ENCODE data around the gene CNTNAP5.

Gene CNTNAP5

DNA sequence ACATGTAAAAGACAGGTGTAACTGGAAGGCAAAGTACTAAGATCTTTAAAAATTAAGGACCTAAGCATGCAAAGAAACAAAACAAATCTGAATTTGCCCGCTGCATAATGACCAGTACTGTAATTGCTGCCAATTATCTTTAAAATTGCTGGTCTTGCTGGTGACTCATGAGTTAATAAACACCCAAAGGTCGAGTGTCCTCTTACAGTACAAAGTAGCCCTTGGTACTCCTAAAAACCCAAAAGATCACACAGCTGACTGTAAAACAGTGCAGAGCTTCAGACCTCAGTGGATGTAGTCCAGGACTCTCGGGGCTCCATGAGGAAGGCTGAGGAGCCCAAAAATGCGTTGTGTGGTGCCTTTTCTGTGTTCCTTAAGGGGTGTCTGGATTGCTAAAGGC is 308.7 kb downstream of the CNTNAP5 start:
- in situ Hi-C loops (cut with HindIII; ENCODE audit: low pct_ligation_motif_present, low sequenced_read_pairs), result no loop called here

DNA sequence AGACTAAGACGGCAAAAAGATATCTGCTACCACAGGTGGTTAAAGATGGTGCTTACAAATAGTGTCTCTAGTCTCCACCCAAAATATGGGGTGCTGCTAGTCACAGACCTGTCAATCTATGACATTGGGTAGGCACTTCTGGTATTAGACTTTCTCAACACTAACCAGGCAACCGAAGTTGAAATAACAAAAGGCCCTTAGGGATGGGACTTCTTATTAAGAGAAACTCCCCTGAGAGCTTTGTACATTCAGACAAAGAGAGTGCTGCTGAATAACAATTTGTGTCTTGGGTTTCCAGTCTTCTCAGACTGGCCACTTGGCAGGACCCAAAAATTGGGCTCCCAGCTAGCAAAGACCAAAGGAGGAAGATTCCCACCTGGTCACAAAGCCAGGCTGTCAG is 310.0 kb downstream of the CNTNAP5 start:
- H3K4me3 ChIP-seq (ENCODE audit: low read depth, low read length), result no peak overlapping the region
- H3K27me3 ChIP-seq (replicated peaks), result no peaks in the 10 kb centered on the region
- TF ChIP-seq CTCF (IDR thresholded peaks at IDR 0.05; ENCODE audit: low read depth, low read length, missing control alignments), result no peak
- H3K36me3 ChIP-seq (replicated peaks), result no peaks in the 10 kb centered on the region
- DNase-seq, result no peak
- in situ Hi-C loops (cut with HindIII; ENCODE audit: low pct_ligation_motif_present, low sequenced_read_pairs), result no loop called here
- H3K27ac ChIP-seq, result no peak overlapping the region

More for the DNA sequence above, 308.7 kb downstream of the CNTNAP5 start:
- H3K36me3 ChIP-seq (replicated peaks), result no peaks in the 10 kb centered on the region
- no peak for DNase-seq
- H3K27me3 ChIP-seq (replicated peaks), result no peaks in the 10 kb centered on the region
- TF ChIP-seq CTCF (IDR thresholded peaks at IDR 0.05; ENCODE audit: low read depth, low read length, missing control alignments), result no peak
- no peak overlapping the region for H3K27ac ChIP-seq
- no peak overlapping the region for H3K4me3 ChIP-seq (ENCODE audit: low read depth, low read length)

DNA sequence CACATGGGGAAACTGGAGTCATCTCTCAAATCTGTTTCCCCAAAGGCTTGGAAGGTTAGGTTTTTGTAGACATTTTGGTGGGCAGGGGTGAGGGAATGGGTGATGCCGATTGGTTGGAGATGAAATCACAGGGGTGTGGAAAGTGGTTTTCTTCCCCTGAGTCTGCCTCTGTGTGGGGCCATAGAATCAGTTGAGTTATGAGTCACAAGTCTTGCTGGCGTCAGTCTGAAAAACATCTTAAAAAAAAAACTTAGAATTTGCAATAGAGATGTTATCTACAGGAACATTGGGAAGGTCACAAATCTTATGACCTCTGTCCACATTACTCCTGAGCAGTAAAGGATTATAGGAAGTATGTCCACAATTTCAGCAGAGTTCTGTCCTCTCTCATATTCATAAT is 314.6 kb downstream of the CNTNAP5 start:
- DNase-seq, result no peak
- TF ChIP-seq CTCF (IDR thresholded peaks at IDR 0.05; ENCODE audit: low read depth, low read length, missing control alignments), result no peak
- no peak overlapping the region for H3K27ac ChIP-seq
- H3K36me3 ChIP-seq (replicated peaks), result no peaks in the 10 kb centered on the region
- in situ Hi-C loops (cut with HindIII; ENCODE audit: low pct_ligation_motif_present, low sequenced_read_pairs), result no loop called here
- H3K27me3 ChIP-seq (replicated peaks), result no peaks in the 10 kb centered on the region
- H3K4me3 ChIP-seq (ENCODE audit: low read depth, low read length), result no peak overlapping the region

DNA sequence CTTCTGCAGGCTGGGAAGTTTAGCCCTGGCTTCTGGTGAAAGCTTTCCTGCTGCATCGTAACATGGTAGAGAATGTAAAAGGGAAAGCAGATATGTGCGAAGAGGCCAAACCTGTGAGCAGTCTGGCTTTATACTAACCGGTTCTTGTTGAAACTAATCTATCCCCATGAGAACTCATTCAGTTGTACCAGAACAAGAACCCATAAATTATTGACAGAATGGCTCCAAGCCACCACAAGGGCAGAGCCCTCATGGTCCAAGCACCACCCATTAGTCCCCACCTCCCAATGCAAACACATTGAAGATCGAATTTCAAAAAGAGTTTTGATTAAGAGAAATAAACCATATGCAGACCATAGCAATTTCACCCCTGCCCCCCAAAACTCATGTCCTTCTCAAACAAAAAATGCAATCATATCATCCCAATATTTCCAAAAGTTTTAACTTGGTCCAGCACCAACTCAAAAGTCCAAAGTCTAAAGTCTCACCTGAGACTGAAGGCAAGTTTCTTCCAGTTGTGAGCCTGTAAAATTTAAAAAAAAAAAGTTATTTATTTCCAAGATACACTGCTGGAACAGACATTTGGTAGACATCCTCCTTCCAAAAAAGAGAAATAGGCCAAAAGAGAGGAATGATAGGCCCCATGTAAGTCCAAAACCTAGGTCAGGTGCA is 318.9 kb downstream of the CNTNAP5 start:
- TF ChIP-seq CTCF (IDR thresholded peaks at IDR 0.05; ENCODE audit: low read depth, low read length, missing control alignments), result no peak
- in situ Hi-C loops (cut with HindIII; ENCODE audit: low pct_ligation_motif_present, low sequenced_read_pairs), result no loop called here

DNA sequence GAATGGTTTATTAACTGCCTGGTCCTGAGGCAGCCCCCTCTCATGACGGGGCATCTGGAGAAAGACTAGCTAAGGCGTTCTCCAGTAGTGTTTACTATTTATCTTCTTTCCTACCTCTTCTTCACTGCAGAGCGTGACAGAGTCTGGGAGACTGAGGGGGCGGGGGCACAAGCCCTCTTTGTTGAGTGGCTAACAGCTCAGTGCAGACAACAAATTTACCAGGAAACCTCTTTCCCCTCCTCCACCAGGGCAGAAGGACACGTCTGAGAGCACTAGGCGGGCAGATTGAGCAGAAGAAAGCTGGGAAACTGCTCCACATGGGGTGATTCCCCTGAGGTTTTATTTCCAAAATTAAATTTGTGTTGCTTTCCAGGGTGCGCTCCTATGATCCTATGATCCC is 322.1 kb downstream of the CNTNAP5 start:
- in situ Hi-C loops (cut with HindIII; ENCODE audit: low pct_ligation_motif_present, low sequenced_read_pairs), result no loop called here
- Histone ChIP-seq H3K27ac (no peak overlapping the region), H3K36me3 (replicated peaks) (no peaks in the 10 kb centered on the region), H3K27me3 (replicated peaks) (no peaks in the 10 kb centered on the region), H3K4me3 (ENCODE audit: low read depth, low read length) (no peak overlapping the region)
- TF ChIP-seq CTCF (IDR thresholded peaks at IDR 0.05; ENCODE audit: low read depth, low read length, missing control alignments), result no peak
- no peak for DNase-seq

More for the DNA sequence above, 318.9 kb downstream of the CNTNAP5 start:
- no peak overlapping the region for H3K27ac ChIP-seq
- no peak for DNase-seq
- no peaks in the 10 kb centered on the region for H3K27me3 ChIP-seq (replicated peaks)
- H3K36me3 ChIP-seq (replicated peaks), result no peaks in the 10 kb centered on the region
- H3K4me3 ChIP-seq (ENCODE audit: low read depth, low read length), result no peak overlapping the region

DNA sequence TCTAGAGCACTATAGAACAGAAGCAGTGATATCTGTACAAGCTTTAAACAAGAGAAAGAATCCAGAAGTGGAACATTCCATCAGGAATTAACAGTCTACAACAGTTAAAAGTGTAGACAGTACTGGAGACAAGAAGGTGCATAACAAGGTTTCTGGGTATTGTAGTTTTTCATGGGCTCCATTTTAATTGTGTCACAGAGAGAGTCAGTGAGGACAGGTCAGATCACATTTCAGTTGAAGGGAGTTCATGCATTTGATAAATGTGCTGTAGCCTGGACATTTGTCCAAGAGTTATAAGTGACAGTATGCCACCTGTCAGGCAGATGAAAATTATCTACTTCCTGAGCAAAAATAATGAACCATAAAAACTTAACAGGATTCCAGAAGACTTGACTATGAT is 328.6 kb downstream of the CNTNAP5 start:
- in situ Hi-C loops (cut with HindIII; ENCODE audit: low pct_ligation_motif_present, low sequenced_read_pairs), result no loop called here
- no peak overlapping the region for H3K4me3 ChIP-seq (ENCODE audit: low read depth, low read length)
- no peak for DNase-seq
- no peaks in the 10 kb centered on the region for H3K27me3 ChIP-seq (replicated peaks)
- TF ChIP-seq CTCF (IDR thresholded peaks at IDR 0.05; ENCODE audit: low read depth, low read length, missing control alignments), result no peak
- H3K36me3 ChIP-seq (replicated peaks), result no peaks in the 10 kb centered on the region
- no peak overlapping the region for H3K27ac ChIP-seq

All from brain microvascular endothelial cell (primary cell).